Sigmoid colon (tissue), 7 donors: ENCODE data around the gene RAB3B. TPM values are rescaled to one million over a fixed set of nuclear protein-coding genes. Genes with fewer than 3 reads are reported as not detected.

Experiments used
- DNase-seq: peaks from one replicate; pipeline ENCODE4 v3.0.0-alpha.2; 2019
- H3K27ac ChIP-seq, 4 donors: fragments of 200-600 bp; sonication (generic); one replicate each; pipeline ENCODE4 v1.5.1; 2016 to 2019; ENCODE audit warnings: mild to moderate bottlenecking in 1 of 4
- H3K27me3 ChIP-seq, 3 donors: fragments of 200-600 bp; sonication (generic); one replicate each; pipeline ENCODE4 v1.5.1; 2019; ENCODE audit warnings: mild to moderate bottlenecking in 1 of 3
- H3K36me3 ChIP-seq, 4 donors: fragments of 200-600 bp; sonication (generic); one replicate each; pipeline ENCODE4 v1.5.1; 2016 to 2019
- H3K4me1 ChIP-seq, 4 donors: fragments of 200-600 bp; sonication (generic); one replicate each; pipeline ENCODE4 v1.5.1; 2017 to 2019
- H3K4me3 ChIP-seq, 4 donors: fragments of 200-600 bp; sonication (generic); one replicate each; pipeline ENCODE4 v1.5.1; 2017 to 2019; ENCODE audit warnings: mild to moderate bottlenecking in 2 of 4, moderate library complexity in 1 of 4
- H3K9me3 ChIP-seq, 4 donors: fragments of 200-600 bp in 3 of 4; sonication (generic) in 3 of 4; one replicate each; pipeline versions ENCODE4 v1.5.1 to v1.6.1; 2013 to 2019
- EP300 ChIP-seq, 4 donors: sonication (generic); formaldehyde crosslinking; IDR thresholded peaks; one replicate each; pipeline ENCODE4 v1.6.1; 2017; ENCODE audit warnings: antibody characterized with exemption in 4 of 4
- POLR2A ChIP-seq, 2 donors: fragments of 450-650 bp; IDR thresholded peaks; one replicate each; pipeline ENCODE4 v1.6.1; 2016; ENCODE audit warnings: antibody characterized with exemption in 2 of 2, mild to moderate bottlenecking in 2 of 2, moderate library complexity in 2 of 2
- POLR2AphosphoS5 ChIP-seq, 4 donors: sonication (generic); formaldehyde crosslinking; IDR thresholded peaks; one replicate each; pipeline ENCODE4 v1.6.1; 2017; ENCODE audit warnings: antibody characterized with exemption in 4 of 4
- WGBS, 2 donors: extraction: QIAGEN DNeasy Blood & Tissue Kit; methylation state at CpG; one replicate each; pipeline ENCODE4 v1.1.7; 2013; 5-methylcytosine and 5-hydroxymethylcytosine counted together
- intact Hi-C: fragments of 100-400 bp; cut with DNase I; formaldehyde crosslinking; loops from one replicate; pipeline ENCODE4 v1.15.1; 2023
- polyA plus RNA-seq, 3 donors: library from polyadenylated mRNA; stranded (reverse); fragments of 200-250 nt; gene quantifications; one replicate each; pipeline ENCODE4 v1.2.3, GENCODE V29; 2013
- total RNA-seq, 4 donors: library from RNA; depleted of rRNA; stranded (reverse); fragments of >200 nt; gene quantifications; one replicate each; pipeline ENCODE4 v1.1.0, GENCODE V29; 2016
- TF ChIP-seq, protein P1 (sequence below), 4 experiments: fragments of 450-650 bp in 3 of 4; fragments of 200-600 bp in 1 of 4; IDR thresholded peaks; one replicate each; pipeline ENCODE4 v1.5.1; 2016 to 2019; ENCODE audit warnings: antibody characterized with exemption in 4 of 4, mild to moderate bottlenecking in 3 of 4, moderate library complexity in 2 of 4
- donor health status: healthy with polysubstance abuse.
- donor health status: Bipolar disorder and iron deficiency.
- donor health status: healthy.

The RAB3B gene
- total and polyA plus RNA-seq, 7 donors = 1.5 to 4.3 (median 3.1) TPM

DNA sequence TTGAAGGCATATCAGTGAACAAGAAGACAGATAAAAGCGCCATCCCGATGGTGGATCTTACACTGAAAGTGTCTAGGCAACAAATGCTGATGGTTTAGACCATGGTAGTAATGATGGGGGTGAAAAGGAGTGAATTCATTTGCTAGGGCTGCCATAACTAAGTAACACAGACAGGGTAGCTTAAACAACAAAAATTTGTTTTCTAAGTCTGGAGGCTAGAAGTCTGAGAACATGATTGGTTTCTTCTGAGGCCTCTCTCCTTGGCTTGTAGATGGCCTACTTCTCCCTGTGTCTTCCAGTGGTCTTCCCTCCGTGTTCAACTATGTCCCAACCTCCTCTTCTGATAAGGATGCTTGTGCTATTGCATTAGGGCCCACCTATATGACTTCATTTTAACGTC, 13.4 kb upstream of the RAB3B start:
- peaks cover 0 to 7% (median 0%) of the 10 kb centered on the region in 4 donors for H3K4me1 ChIP-seq
- no peak overlapping the region for H3K4me3 ChIP-seq
- no peak overlapping the region for H3K27ac ChIP-seq
- no peaks in the 10 kb centered on the region for H3K36me3 ChIP-seq
- H3K27me3 ChIP-seq = no peaks in the 10 kb centered on the region
- intact Hi-C loops = no loop called here
- DNase-seq = no peak
- no peaks in the 10 kb centered on the region for H3K9me3 ChIP-seq
- 66 to 74% methylated on average over 4 of the region's 4 CpGs for WGBS, 2 donors
- no peak for TF ChIP-seq POLR2AphosphoS5 (IDR thresholded peaks at IDR 0.05)

DNA sequence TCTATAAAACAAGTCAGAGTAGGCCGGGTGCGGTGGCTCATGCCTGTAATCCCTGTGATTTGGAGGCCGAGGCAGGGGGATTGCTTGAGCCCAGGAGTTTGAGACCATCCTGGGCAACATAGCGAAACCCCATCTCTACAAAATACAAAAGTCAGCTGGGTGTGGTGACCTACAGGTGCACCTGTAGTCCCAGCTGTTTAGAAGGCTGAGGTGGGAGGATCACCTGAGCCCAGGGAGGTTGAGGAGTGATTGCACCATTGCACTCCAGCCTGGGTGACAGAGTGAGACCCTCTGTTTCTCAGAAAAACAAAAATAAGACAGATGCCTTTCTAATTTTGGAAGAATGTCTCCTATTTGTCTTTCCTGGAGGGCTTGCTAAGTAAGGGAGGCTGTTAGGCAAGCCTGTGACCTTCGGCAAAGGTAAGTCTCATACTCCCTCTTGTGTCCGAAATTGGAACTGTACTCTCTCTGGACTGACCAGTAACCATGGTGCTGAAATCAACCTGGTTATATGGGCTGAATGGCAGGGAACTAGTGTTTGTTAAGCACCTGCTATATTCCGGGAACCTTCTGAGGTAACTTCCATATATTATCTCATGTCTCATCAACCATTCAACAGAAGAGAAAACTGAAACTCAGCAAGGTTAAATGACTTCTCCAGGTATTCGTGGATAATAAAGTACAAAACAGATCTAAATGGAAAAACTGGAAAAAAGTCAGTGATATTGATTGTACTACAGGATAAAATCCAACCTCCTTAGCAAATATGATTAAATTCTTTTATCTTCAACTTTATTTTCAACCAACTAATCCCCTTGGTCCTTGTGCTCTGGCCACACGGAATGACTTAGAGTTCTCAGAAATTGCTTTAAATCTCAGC, 11.8 kb upstream of the RAB3B start:
- no peak overlapping the region for H3K27ac ChIP-seq
- DNase-seq = no peak
- WGBS, 2 donors = 44 to 53% methylated on average over 9 of the region's 9 CpGs
- H3K4me1 ChIP-seq = no peaks in the 10 kb centered on the region
- H3K9me3 ChIP-seq = no peaks in the 10 kb centered on the region
- intact Hi-C loops = loop anchor here (1.0 kb wide), 1 partner anchor 105 kb away; no protein-coding TSS in a partner anchor
- no peak overlapping the region for H3K4me3 ChIP-seq
- H3K36me3 ChIP-seq = no peaks in the 10 kb centered on the region
- TF ChIP-seq POLR2A (IDR thresholded peaks at IDR 0.05) = no peak
- TF ChIP-seq, protein P1, sequence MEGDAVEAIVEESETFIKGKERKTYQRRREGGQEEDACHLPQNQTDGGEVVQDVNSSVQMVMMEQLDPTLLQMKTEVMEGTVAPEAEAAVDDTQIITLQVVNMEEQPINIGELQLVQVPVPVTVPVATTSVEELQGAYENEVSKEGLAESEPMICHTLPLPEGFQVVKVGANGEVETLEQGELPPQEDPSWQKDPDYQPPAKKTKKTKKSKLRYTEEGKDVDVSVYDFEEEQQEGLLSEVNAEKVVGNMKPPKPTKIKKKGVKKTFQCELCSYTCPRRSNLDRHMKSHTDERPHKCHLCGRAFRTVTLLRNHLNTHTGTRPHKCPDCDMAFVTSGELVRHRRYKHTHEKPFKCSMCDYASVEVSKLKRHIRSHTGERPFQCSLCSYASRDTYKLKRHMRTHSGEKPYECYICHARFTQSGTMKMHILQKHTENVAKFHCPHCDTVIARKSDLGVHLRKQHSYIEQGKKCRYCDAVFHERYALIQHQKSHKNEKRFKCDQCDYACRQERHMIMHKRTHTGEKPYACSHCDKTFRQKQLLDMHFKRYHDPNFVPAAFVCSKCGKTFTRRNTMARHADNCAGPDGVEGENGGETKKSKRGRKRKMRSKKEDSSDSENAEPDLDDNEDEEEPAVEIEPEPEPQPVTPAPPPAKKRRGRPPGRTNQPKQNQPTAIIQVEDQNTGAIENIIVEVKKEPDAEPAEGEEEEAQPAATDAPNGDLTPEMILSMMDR (IDR thresholded peaks at IDR 0.05) = peak; percentile 55 to 88 (median 86)
- no peak for TF ChIP-seq POLR2AphosphoS5 (IDR thresholded peaks at IDR 0.05)
- no peak for TF ChIP-seq EP300 (IDR thresholded peaks at IDR 0.05)
- no peaks in the 10 kb centered on the region for H3K27me3 ChIP-seq

- no peaks in the 10 kb centered on the region for H3K9me3 ChIP-seq
- H3K27me3 ChIP-seq = peaks cover 0 to 6% (median 0%) of the 10 kb centered on the region in 3 donors
- intact Hi-C loops = no loop called here
- no peak overlapping the region for H3K4me3 ChIP-seq
- TF ChIP-seq POLR2A (IDR thresholded peaks at IDR 0.05) (no peak), EP300 (IDR thresholded peaks at IDR 0.05) (no peak), POLR2AphosphoS5 (IDR thresholded peaks at IDR 0.05) (no peak)
- TF ChIP-seq, protein P1 (IDR thresholded peaks at IDR 0.05) = no peak
- no peak for DNase-seq
- no peak overlapping the region for H3K27ac ChIP-seq
- H3K36me3 ChIP-seq = no peaks in the 10 kb centered on the region
- 90 to 93% methylated on average over 1 of the region's 1 CpG for WGBS, 2 donors
- no peaks in the 10 kb centered on the region for H3K4me1 ChIP-seq
Measured at GRCh38 chr1:51998701-51999100, 8.2 kb upstream of the RAB3B start.

GRCh38 chr1:51997974-51998382, 7.5 kb upstream of the RAB3B start:
- Histone ChIP-seq H3K36me3 (no peaks in the 10 kb centered on the region), H3K4me3 (no peak overlapping the region), H3K27ac (no peak overlapping the region), H3K9me3 (no peaks in the 10 kb centered on the region), H3K4me1 (no peaks in the 10 kb centered on the region), H3K27me3 (peaks cover 0 to 13% (median 5%) of the 10 kb centered on the region in 3 donors)
- no peak for TF ChIP-seq POLR2AphosphoS5 (IDR thresholded peaks at IDR 0.05)
- no peak for TF ChIP-seq POLR2A (IDR thresholded peaks at IDR 0.05)
- TF ChIP-seq, protein P1 (IDR thresholded peaks at IDR 0.05) = no peak
- TF ChIP-seq EP300 (IDR thresholded peaks at IDR 0.05) = no peak
- intact Hi-C loops = no loop called here
- DNase-seq = no peak
- WGBS, 2 donors = 62 to 72% methylated on average over 5 of the region's 5 CpGs

- no peak overlapping the region for H3K27ac ChIP-seq
- intact Hi-C loops = no loop called here
- no peaks in the 10 kb centered on the region for H3K36me3 ChIP-seq
- no peak for DNase-seq
- 20 to 38% methylated on average over 47 of the region's 47 CpGs for WGBS, 2 donors
- peaks cover 12 to 45% (median 42%) of the 10 kb centered on the region in 3 donors for H3K27me3 ChIP-seq
- H3K9me3 ChIP-seq = no peaks in the 10 kb centered on the region
- TF ChIP-seq, protein P1 (IDR thresholded peaks at IDR 0.05) = no peak
- TF ChIP-seq POLR2A (IDR thresholded peaks at IDR 0.05) (no peak), POLR2AphosphoS5 (IDR thresholded peaks at IDR 0.05) (no peak), EP300 (IDR thresholded peaks at IDR 0.05) (no peak)
- peak overlapping the region in 3 of 4 donors; percentile 36 to 49 (median 49) for H3K4me3 ChIP-seq
- peaks cover 0 to 12% (median 8%) of the 10 kb centered on the region in 4 donors for H3K4me1 ChIP-seq
Measured at GRCh38 chr1:51989582-51990477, 670 bp downstream of the RAB3B start.
